ENCODE results near the gene COL24A1. TPM values are rescaled to one million over a fixed set of nuclear protein-coding genes. Genes with fewer than 3 reads are reported as not detected.

Gene COL24A1
- total and polyA plus RNA-seq, 2 of the 8 experiments (the other 6 are each of a cell fraction or from before 2014, with no cell fraction given): 0.23 to 1.1 TPM

DNA sequence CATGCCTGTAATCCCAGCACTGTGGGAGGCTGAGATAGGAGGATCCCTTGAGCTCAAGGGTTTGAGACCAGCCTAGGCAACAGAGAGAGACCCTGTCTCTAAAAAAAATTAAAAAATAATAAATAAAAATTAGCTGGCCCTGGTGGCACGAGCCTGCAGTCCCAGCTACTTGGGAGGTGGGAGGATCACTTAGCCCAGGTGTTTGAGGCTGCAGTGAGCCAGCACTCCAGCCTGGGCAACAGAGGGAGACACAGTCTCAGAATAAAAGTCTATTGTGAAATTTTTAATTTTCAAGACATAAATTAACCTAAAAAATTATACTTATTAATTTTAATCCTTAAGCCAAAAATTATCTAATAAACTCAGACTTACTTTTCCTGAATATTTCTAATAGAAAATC lies 317.1 kb downstream of the COL24A1 start:
- FAIRE-seq (no peak), DNase-seq (ENCODE audit: low read depth in 1 of 2, low spot score in 2 of 2) (no peak)
- no peaks in the 10 kb centered on the region for H3K27me3 ChIP-seq (replicated peaks in 1 of 4; ENCODE audit: control insufficient read depth in 3 of 4, extremely low read depth in 1 of 4, insufficient read depth in 3 of 4, low read length in 3 of 4)
- 74% methylated on average over 1 of the region's 1 CpG; no CpG with 5 or more reads in 1 of the 2 experiments for WGBS, 2 experiments (ENCODE audit: extremely low coverage in 1 of 2, insufficient coverage in 1 of 2, insufficient read length in 1 of 2, insufficient replicate concordance in 2 of 2, low coverage in 1 of 2, low lambda C conversion rate in 2 of 2, missing lambda C conversion rate in 1 of 2)
- no peak overlapping the region for H4K8ac ChIP-seq (ENCODE audit: extremely low read depth, insufficient read depth, low read length)
- no peak overlapping the region for H3K18ac ChIP-seq (ENCODE audit: extremely low read depth, low read length)
- no peaks in the 10 kb centered on the region for H3K4me1 ChIP-seq (replicated peaks in 1 of 4; ENCODE audit: control insufficient read depth in 3 of 4, insufficient read depth in 4 of 4, low read length in 3 of 4)
- no peak overlapping the region for H3K56ac ChIP-seq (replicated peaks; ENCODE audit: insufficient read length, low read depth, low read length)
- no peak overlapping the region for H4K5ac ChIP-seq (ENCODE audit: insufficient read length, low read depth, low read length)
- no peaks in the 10 kb centered on the region for H3K79me2 ChIP-seq (ENCODE audit: control insufficient read depth in 1 of 2, insufficient read depth in 2 of 2, low read length in 2 of 2)
- H2AK5ac ChIP-seq (ENCODE audit: low read depth, low read length): no peak overlapping the region
- H4K91ac ChIP-seq (replicated peaks; ENCODE audit: insufficient read length, low read length): no peak overlapping the region
- H3K23me2 ChIP-seq (ENCODE audit: low read depth, low read length): no peaks in the 10 kb centered on the region
- H2AFZ ChIP-seq (ENCODE audit: low read length): no peak overlapping the region
- no peak overlapping the region for H3K27ac ChIP-seq (ENCODE audit: low read depth, low read length)
- H3K23ac ChIP-seq (ENCODE audit: insufficient read length): no peak overlapping the region
- no peak overlapping the region for H3K4me2 ChIP-seq (ENCODE audit: insufficient read depth in 1 of 2, low read depth in 2 of 2, low read length in 2 of 2)
- no peaks in the 10 kb centered on the region for H4K20me1 ChIP-seq (replicated peaks in 1 of 2; ENCODE audit: control insufficient read depth in 1 of 2, insufficient read depth in 2 of 2, low read length in 2 of 2)
- CTCF ChIA-PET (ENCODE audit: partially characterized antibody): no interaction called here
- H2BK12ac ChIP-seq (ENCODE audit: low read depth, low read length): no peak overlapping the region
- H2BK20ac ChIP-seq (ENCODE audit: low read length): no peak overlapping the region
- no peak overlapping the region for H3K4ac ChIP-seq (replicated peaks; ENCODE audit: insufficient read length, low read depth, low read length)
- no peak overlapping the region for H2BK5ac ChIP-seq (ENCODE audit: low read depth, low read length)
- no peak overlapping the region for H3K4me3 ChIP-seq (ENCODE audit: extremely low read depth in 1 of 4, insufficient read depth in 2 of 4, low read depth in 3 of 4, low read length in 4 of 4)
- H3K9ac ChIP-seq (replicated peaks in 1 of 4; ENCODE audit: extremely low read depth in 1 of 4, low read depth in 3 of 4, low read length in 3 of 4): no peak overlapping the region
- H3K79me1 ChIP-seq (ENCODE audit: low read depth, low read length): no peaks in the 10 kb centered on the region
- no peak overlapping the region for H2BK15ac ChIP-seq (ENCODE audit: low read length)
- no peaks in the 10 kb centered on the region for H3K36me3 ChIP-seq (ENCODE audit: control insufficient read depth in 2 of 4, insufficient read depth in 4 of 4, low read length in 3 of 4)
- H3K14ac ChIP-seq (ENCODE audit: insufficient read length): no peak overlapping the region
- no peaks in the 10 kb centered on the region for H3K9me3 ChIP-seq (ENCODE audit: insufficient read depth in 2 of 2, low read depth in 1 of 2, low read length in 1 of 2)
- H2BK120ac ChIP-seq (replicated peaks; ENCODE audit: low read depth, low read length): no peak overlapping the region
- POLR2A ChIA-PET (ENCODE audit: partially characterized antibody): interaction anchor here (1.3 kb wide), 1 partner anchor 27 kb away, joined by 3 read pairs; no protein-coding TSS in a partner anchor
- no peak for TF ChIP-seq EGR1 (IDR thresholded peaks at IDR 0.05; ENCODE audit: borderline replicate concordance, low read depth, low read length)
- TF ChIP-seq CHD2 (IDR thresholded peaks at IDR 0.05; ENCODE audit: low read length): no peak
- no peak for TF ChIP-seq SIRT6 (IDR thresholded peaks at IDR 0.05; ENCODE audit: low read length)
- TF ChIP-seq SUZ12 (IDR thresholded peaks at IDR 0.05; ENCODE audit: low read length): no peak
- TF ChIP-seq POU5F1 (IDR thresholded peaks at IDR 0.05; ENCODE audit: low read depth, low read length): no peak
- TF ChIP-seq RFX5 (IDR thresholded peaks at IDR 0.05; ENCODE audit: borderline replicate concordance, low read depth, low read length): no peak
- TF ChIP-seq JUN (IDR thresholded peaks at IDR 0.05; ENCODE audit: low read depth, low read length): no peak
- no peak for TF ChIP-seq GABPA (IDR thresholded peaks at IDR 0.05; ENCODE audit: borderline replicate concordance, insufficient read depth, low read length)
- TF ChIP-seq CBX8 (IDR thresholded peaks at IDR 0.05; ENCODE audit: borderline replicate concordance, low read depth, low read length): no peak
- no peak for TF ChIP-seq TBP (IDR thresholded peaks at IDR 0.05; ENCODE audit: low read depth, low read length)
- no peak for TF ChIP-seq EZH2 (IDR thresholded peaks at IDR 0.05; ENCODE audit: low read depth, low read length, severe bottlenecking)
- TF ChIP-seq MAFK (IDR thresholded peaks at IDR 0.05; ENCODE audit: low read depth, low read length): no peak
- no peak for TF ChIP-seq FOSL1 (IDR thresholded peaks at IDR 0.05; ENCODE audit: insufficient read depth, low read depth, low read length)
- TF ChIP-seq, protein P1, sequence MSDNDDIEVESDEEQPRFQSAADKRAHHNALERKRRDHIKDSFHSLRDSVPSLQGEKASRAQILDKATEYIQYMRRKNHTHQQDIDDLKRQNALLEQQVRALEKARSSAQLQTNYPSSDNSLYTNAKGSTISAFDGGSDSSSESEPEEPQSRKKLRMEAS (IDR thresholded peaks at IDR 0.05): no peak
- TF ChIP-seq TEAD4 (IDR thresholded peaks at IDR 0.05; ENCODE audit: low read depth, low read length): no peak

Data from H1 (cell line).